ENCODE data around the gene CDH24. TPM values are rescaled to one million over a fixed set of nuclear protein-coding genes. Genes with fewer than 3 reads are reported as not detected.
"Not testable (repeated sequence)": the region's sequence is repeated elsewhere in the genome, so short reads cannot be mapped to it uniquely, and the experiment has no call there.

CDH24 gene
- total RNA-seq, 1 experiment from 2014 or later, result 14.8 TPM

- no peaks in the 10 kb centered on the region for H4K20me1 ChIP-seq (ENCODE audit: low read length)
- H3K36me3 ChIP-seq (ENCODE audit: low read depth, low read length), result no peaks in the 10 kb centered on the region
- no TSS peak for BruUV-seq (replicated peaks)
- H3F3A ChIP-seq (ENCODE audit: low read length, unreplicated experiment), result peaks cover 7% of the 10 kb centered on the region
- intact Hi-C loops (cut with micrococcal nuclease), result no loop called here
- DNase-seq (peak; percentile 16), ATAC-seq (no peak)
- POLR2A ChIA-PET (ENCODE audit: unreplicated experiment), result interaction anchor here (0.6 to 1.0 kb wide), 2 partner anchors 89 to 90 kb away, joined by 4 read pairs; partner anchors contain the start of genes ACIN1 and C14orf119
- H3K4me2 ChIP-seq (ENCODE audit: low read length), result peak overlapping the region; percentile 89
- CTCF ChIA-PET, result interaction anchor here (0.6 to 1.7 kb wide), 3 partner anchors 11 to 551 kb away, joined by 3 to 16 read pairs (median 6); no protein-coding TSS in a partner anchor
- peak overlapping the region; percentile 73 for H3K4me3 ChIP-seq (ENCODE audit: low read length)
- H2AFZ ChIP-seq (ENCODE audit: low read length), result peak overlapping the region; percentile 89; the same call in 1 of the 2 replicates
- TF ChIP-seq EZH2 (IDR thresholded peaks at IDR 0.05; ENCODE audit: low read length, unreplicated experiment) (no peak), EZH2phosphoT487 (IDR thresholded peaks at IDR 0.05; ENCODE audit: borderline replicate concordance, low read length) (no peak)
- TF ChIP-seq, protein P1, sequence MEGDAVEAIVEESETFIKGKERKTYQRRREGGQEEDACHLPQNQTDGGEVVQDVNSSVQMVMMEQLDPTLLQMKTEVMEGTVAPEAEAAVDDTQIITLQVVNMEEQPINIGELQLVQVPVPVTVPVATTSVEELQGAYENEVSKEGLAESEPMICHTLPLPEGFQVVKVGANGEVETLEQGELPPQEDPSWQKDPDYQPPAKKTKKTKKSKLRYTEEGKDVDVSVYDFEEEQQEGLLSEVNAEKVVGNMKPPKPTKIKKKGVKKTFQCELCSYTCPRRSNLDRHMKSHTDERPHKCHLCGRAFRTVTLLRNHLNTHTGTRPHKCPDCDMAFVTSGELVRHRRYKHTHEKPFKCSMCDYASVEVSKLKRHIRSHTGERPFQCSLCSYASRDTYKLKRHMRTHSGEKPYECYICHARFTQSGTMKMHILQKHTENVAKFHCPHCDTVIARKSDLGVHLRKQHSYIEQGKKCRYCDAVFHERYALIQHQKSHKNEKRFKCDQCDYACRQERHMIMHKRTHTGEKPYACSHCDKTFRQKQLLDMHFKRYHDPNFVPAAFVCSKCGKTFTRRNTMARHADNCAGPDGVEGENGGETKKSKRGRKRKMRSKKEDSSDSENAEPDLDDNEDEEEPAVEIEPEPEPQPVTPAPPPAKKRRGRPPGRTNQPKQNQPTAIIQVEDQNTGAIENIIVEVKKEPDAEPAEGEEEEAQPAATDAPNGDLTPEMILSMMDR (conservative IDR thresholded peaks at IDR 0.05; ENCODE audit: low read depth, low read length), result no peak
- H3K9ac ChIP-seq (ENCODE audit: low read length), result peak overlapping the region; percentile 86
- H3K9me2 ChIP-seq (replicated peaks; ENCODE audit: low read length), result no peaks in the 10 kb centered on the region
- H3K4me1 ChIP-seq (ENCODE audit: insufficient read depth, low read length), result peaks cover 40% of the 10 kb centered on the region
- H3K27me3 ChIP-seq (ENCODE audit: low read length), result no peaks in the 10 kb centered on the region
- H3K79me2 ChIP-seq (ENCODE audit: low read length), result peaks cover 4% of the 10 kb centered on the region; the same call in 1 of the 2 replicates
- H3K27ac ChIP-seq (ENCODE audit: low read length), result peak overlapping the region; percentile 90
- no peaks in the 10 kb centered on the region for H3K9me3 ChIP-seq (ENCODE audit: low read length)
Observed at GRCh38 chr14:23005451-23006187, 51.7 kb downstream of the CDH24 start.

DNA sequence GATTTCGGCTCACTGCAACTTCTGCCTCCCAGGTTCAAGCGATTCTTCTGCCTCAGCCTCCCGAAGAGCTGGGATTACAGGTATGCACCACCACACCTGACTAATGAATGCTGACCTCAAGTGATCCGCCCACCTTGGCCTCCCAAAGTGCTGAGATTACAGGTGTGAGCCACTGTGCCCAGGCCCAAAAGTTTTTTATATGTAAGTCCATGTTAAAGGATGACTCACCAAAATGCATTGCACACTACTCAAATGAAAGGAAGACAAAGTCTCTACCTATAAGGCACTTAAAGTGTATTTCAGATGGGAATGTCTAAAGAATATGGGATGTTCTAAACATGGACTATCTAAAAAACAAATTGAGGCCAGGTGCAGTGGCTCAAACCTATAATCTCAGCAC, 53.0 kb downstream of the CDH24 start:
- H3K27me3 ChIP-seq (ENCODE audit: low read length); H3K4me3 ChIP-seq (ENCODE audit: low read length); H2AFZ ChIP-seq (ENCODE audit: low read length); intact Hi-C loops (cut with micrococcal nuclease); CTCF ChIA-PET; H4K20me1 ChIP-seq (ENCODE audit: low read length); POLR2A ChIA-PET (ENCODE audit: unreplicated experiment); ATAC-seq; BruUV-seq (replicated peaks); H3K9me3 ChIP-seq (ENCODE audit: low read length); H3K36me3 ChIP-seq (ENCODE audit: low read depth, low read length); H3K9ac ChIP-seq (ENCODE audit: low read length); H3K9me2 ChIP-seq (replicated peaks; ENCODE audit: low read length); H3K4me2 ChIP-seq (ENCODE audit: low read length); H3K27ac ChIP-seq (ENCODE audit: low read length); H3F3A ChIP-seq (ENCODE audit: low read length, unreplicated experiment); H3K79me2 ChIP-seq (ENCODE audit: low read length): not testable (repeated sequence)
- peak; percentile 26 for DNase-seq
- H3K4me1 ChIP-seq (ENCODE audit: insufficient read depth, low read length), result peaks cover 34% of the 10 kb centered on the region

DNA sequence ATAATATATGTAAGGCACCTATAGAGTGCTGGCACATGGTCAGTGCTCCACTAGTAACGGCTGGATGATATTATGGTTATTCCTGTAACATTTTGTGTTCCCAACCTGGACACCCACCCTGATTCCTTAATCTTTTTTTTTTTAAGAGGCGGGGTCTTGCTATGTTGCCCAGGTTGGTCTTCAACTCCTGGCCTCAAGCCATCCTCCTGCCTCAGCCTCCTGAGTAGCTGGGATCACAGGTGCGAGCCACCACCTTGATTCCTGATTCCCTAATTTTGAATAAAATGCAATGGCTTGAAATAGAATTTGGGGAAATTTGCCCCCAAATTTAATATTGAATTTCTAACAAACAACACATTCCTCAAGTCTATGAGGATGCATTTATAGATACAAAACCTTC, 54.7 kb downstream of the CDH24 start:
- no peak overlapping the region for H3K4me2 ChIP-seq (ENCODE audit: low read length)
- DNase-seq (no peak), ATAC-seq (no peak)
- H3K4me3 ChIP-seq (ENCODE audit: low read length), result no peak overlapping the region
- H3K4me1 ChIP-seq (ENCODE audit: insufficient read depth, low read length), result peaks cover 19% of the 10 kb centered on the region
- no TSS peak for BruUV-seq (replicated peaks)
- H3K79me2 ChIP-seq (ENCODE audit: low read length), result no peaks in the 10 kb centered on the region
- no peak for TF ChIP-seq EZH2 (IDR thresholded peaks at IDR 0.05; ENCODE audit: low read length, unreplicated experiment)
- TF ChIP-seq, protein P1 (conservative IDR thresholded peaks at IDR 0.05; ENCODE audit: low read depth, low read length), result no peak
- TF ChIP-seq EZH2phosphoT487 (IDR thresholded peaks at IDR 0.05; ENCODE audit: borderline replicate concordance, low read length), result no peak
- POLR2A ChIA-PET (ENCODE audit: unreplicated experiment), result no interaction called here
- intact Hi-C loops (cut with micrococcal nuclease), result no loop called here
- no peaks in the 10 kb centered on the region for H3K9me2 ChIP-seq (replicated peaks; ENCODE audit: low read length)
- H2AFZ ChIP-seq (ENCODE audit: low read length), result no peak overlapping the region
- H3K27ac ChIP-seq (ENCODE audit: low read length), result no peak overlapping the region
- no peak overlapping the region for H3K9ac ChIP-seq (ENCODE audit: low read length)
- no peaks in the 10 kb centered on the region for H3K27me3 ChIP-seq (ENCODE audit: low read length)
- no peaks in the 10 kb centered on the region for H3K9me3 ChIP-seq (ENCODE audit: low read length)
- H3K36me3 ChIP-seq (ENCODE audit: low read depth, low read length), result no peaks in the 10 kb centered on the region
- CTCF ChIA-PET, result no interaction called here
- peaks cover 7% of the 10 kb centered on the region for H3F3A ChIP-seq (ENCODE audit: low read length, unreplicated experiment)
- H4K20me1 ChIP-seq (ENCODE audit: low read length), result no peaks in the 10 kb centered on the region

All from PC-3 (cell line).